ENCODE measurements around the gene ATXN1.

GRCh38 chr6:16789329-16790038 is 28.2 kb upstream of the ATXN1 start:
- TF ChIP-seq TAF1 (IDR thresholded peaks at IDR 0.05; ENCODE audit: borderline replicate concordance, low read depth, low read length) = no peak
- no peak for TF ChIP-seq GABPA (IDR thresholded peaks at IDR 0.05; ENCODE audit: low read depth)
- no peak for TF ChIP-seq RXRA (IDR thresholded peaks at IDR 0.05; ENCODE audit: borderline replicate concordance, low read depth)
- no peak for TF ChIP-seq CTCF (IDR thresholded peaks at IDR 0.05)
- no peak for TF ChIP-seq JUND (IDR thresholded peaks at IDR 0.05)
- TF ChIP-seq, protein P1, sequence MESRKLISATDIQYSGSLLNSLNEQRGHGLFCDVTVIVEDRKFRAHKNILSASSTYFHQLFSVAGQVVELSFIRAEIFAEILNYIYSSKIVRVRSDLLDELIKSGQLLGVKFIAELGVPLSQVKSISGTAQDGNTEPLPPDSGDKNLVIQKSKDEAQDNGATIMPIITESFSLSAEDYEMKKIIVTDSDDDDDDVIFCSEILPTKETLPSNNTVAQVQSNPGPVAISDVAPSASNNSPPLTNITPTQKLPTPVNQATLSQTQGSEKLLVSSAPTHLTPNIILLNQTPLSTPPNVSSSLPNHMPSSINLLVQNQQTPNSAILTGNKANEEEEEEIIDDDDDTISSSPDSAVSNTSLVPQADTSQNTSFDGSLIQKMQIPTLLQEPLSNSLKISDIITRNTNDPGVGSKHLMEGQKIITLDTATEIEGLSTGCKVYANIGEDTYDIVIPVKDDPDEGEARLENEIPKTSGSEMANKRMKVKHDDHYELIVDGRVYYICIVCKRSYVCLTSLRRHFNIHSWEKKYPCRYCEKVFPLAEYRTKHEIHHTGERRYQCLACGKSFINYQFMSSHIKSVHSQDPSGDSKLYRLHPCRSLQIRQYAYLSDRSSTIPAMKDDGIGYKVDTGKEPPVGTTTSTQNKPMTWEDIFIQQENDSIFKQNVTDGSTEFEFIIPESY (IDR thresholded peaks at IDR 0.05; ENCODE audit: borderline replicate concordance, low read depth) = no peak
- no peak for TF ChIP-seq MAX (IDR thresholded peaks at IDR 0.05; ENCODE audit: low read depth)
- TF ChIP-seq TEAD4 (IDR thresholded peaks at IDR 0.05; ENCODE audit: borderline replicate concordance, insufficient read depth) = no peak
- no peak for TF ChIP-seq NFIC (IDR thresholded peaks at IDR 0.05; ENCODE audit: borderline replicate concordance)
- TF ChIP-seq NRF1 (IDR thresholded peaks at IDR 0.05; ENCODE audit: low read depth, low read length) = no peak

Measured in SK-N-SH (cell line).